Endothelial cell of umbilical vein (primary cell): ENCODE measurements around the gene C5AR2. TPM values are rescaled to one million over a fixed set of nuclear protein-coding genes. Genes with fewer than 3 reads are reported as not detected.

Source experiments
- BruUV-seq: library from RNA; stranded (reverse); fragments of 400-500 nt; replicated peaks from 2 replicates; lab custom pipeline; 2021; lab: Mats Ljungman, UMichigan
- CTCF ChIA-PET: fragments of 300-600, 350-600 bp; sonication (Branson Sonifier 250); formaldehyde crosslinking; loops from one replicate; lab custom pipeline; 2021; ENCODE audit warnings: antibody characterized with exemption, inconsistent platforms; lab: Charles Lee
- POLR2A ChIA-PET: fragments of 300-600, 350-600 bp; sonication (Branson Sonifier 250); formaldehyde crosslinking; loops from one replicate; lab custom pipeline; 2021; ENCODE audit warnings: antibody characterized with exemption, inconsistent platforms; lab: Charles Lee
- DNase-seq: peaks from one replicate; pipeline ENCODE4 v3.0.0-alpha.2; 2011; ENCODE audit warnings: low read depth, low spot score
- FAIRE-seq: peaks from 2 replicates; lab custom pipeline; 2011; peaks lifted over from hg19 to GRCh38; lab: Jason Lieb, UNC
- H2AFZ ChIP-seq: 2 replicates; pipeline ENCODE4 v1.6.0; 2012; ENCODE audit warnings: low read depth, low read length, control low read depth, inconsistent platforms
- H3K27ac ChIP-seq: 2 replicates; pipeline ENCODE4 v1.5.1; 2011; ENCODE audit warnings: low read depth, mild to moderate bottlenecking, control low read depth, low read length, moderate library complexity; ENCODE audit not compliant: insufficient read depth
- H3K27me3 ChIP-seq, 2 experiments: 2 replicates each; pipeline versions ENCODE4 v1.6.0 to v1.6.1; 2011; ENCODE audit warnings: low read length in 2 of 2, mixed read lengths in 1 of 2; ENCODE audit not compliant: control insufficient read depth in 2 of 2, insufficient read depth in 2 of 2
- H3K36me3 ChIP-seq, 2 experiments: 2 replicates in 1 of 2; 3 replicates in 1 of 2; pipeline ENCODE4 v1.5.1; 2011; ENCODE audit warnings: low read length in 2 of 2, mild to moderate bottlenecking in 1 of 2, moderate library complexity in 1 of 2; ENCODE audit not compliant: control insufficient read depth in 2 of 2, insufficient read depth in 2 of 2; ENCODE audit errors: extremely low read depth in 1 of 2
- H3K4me1 ChIP-seq: 3 replicates; pipeline ENCODE4 v1.5.1; 2011; ENCODE audit warnings: mild to moderate bottlenecking, low read length; ENCODE audit not compliant: control insufficient read depth, insufficient read depth; ENCODE audit errors: extremely low read depth
- H3K4me2 ChIP-seq: 2 replicates; pipeline ENCODE4 v1.6.1; 2011; ENCODE audit warnings: low read length, control low read depth, mixed read lengths; ENCODE audit not compliant: insufficient read depth
- H3K4me3 ChIP-seq, 3 experiments: fragments of 200-600 bp in 1 of 3; sonication (generic), shearing (Covaris generic) in 1 of 3; replicated peaks in 1 of 3; 2 replicates each; pipeline ENCODE4 v1.5.1; 2011 to 2016; ENCODE audit warnings: control low read depth in 3 of 3, low read length in 3 of 3, mild to moderate bottlenecking in 2 of 3, inconsistent platforms in 1 of 3, low read depth in 1 of 3, moderate library complexity in 1 of 3; ENCODE audit not compliant: insufficient read depth in 1 of 3
- H3K79me2 ChIP-seq: 2 replicates; pipeline ENCODE4 v1.6.0; 2012; ENCODE audit warnings: low read length, inconsistent platforms; ENCODE audit not compliant: control insufficient read depth, insufficient read depth
- H3K9ac ChIP-seq: replicated peaks from 2 replicates; pipeline ENCODE3; 2011; ENCODE audit warnings: low read length, control low read depth; ENCODE audit not compliant: insufficient read depth; ENCODE audit errors: extremely low read depth
- H3K9me1 ChIP-seq: replicated peaks from 3 replicates; pipeline ENCODE4 v1.6.0; 2011; ENCODE audit warnings: mild to moderate bottlenecking, low read length; ENCODE audit not compliant: control insufficient read depth, insufficient read depth; ENCODE audit errors: extremely low read depth
- H3K9me3 ChIP-seq: replicated peaks from 2 replicates; pipeline ENCODE4 v1.5.1; 2012; ENCODE audit warnings: low read length, inconsistent platforms; ENCODE audit not compliant: control insufficient read depth, insufficient read depth
- H4K20me1 ChIP-seq: replicated peaks from 2 replicates; pipeline ENCODE3; 2011; ENCODE audit warnings: mild to moderate bottlenecking, low read length; ENCODE audit not compliant: control insufficient read depth, insufficient read depth; ENCODE audit errors: extremely low read depth
- CTCF ChIP-seq, 2 donors: IDR thresholded peaks; 1 replicate in 1 of 2; 2 replicates in 1 of 2; pipeline ENCODE4 v1.5.1; 2011; ENCODE audit warnings: low read length in 2 of 2, mild to moderate bottlenecking in 2 of 2, moderate library complexity in 2 of 2, control low read depth in 1 of 2, inconsistent platforms in 1 of 2, low read depth in 1 of 2; ENCODE audit not compliant: insufficient read depth in 1 of 2; ENCODE audit errors: extremely low read depth in 1 of 2
- EZH2 ChIP-seq: IDR thresholded peaks from 2 replicates; pipeline ENCODE4 v1.6.1; 2012; ENCODE audit warnings: borderline replicate concordance, low read depth, mild to moderate bottlenecking, moderate library complexity, low read length, inconsistent platforms; ENCODE audit not compliant: severe bottlenecking
- FOS ChIP-seq: IDR thresholded peaks from 2 replicates; pipeline ENCODE4 v1.6.1; 2011; ENCODE audit warnings: mild to moderate bottlenecking, low read length, moderate library complexity, borderline replicate concordance; ENCODE audit not compliant: insufficient read depth
- GATA2 ChIP-seq: IDR thresholded peaks from 2 replicates; pipeline ENCODE4 v1.7.0; 2011; ENCODE audit warnings: low read depth, mild to moderate bottlenecking, moderate library complexity, mixed read lengths, low read length; ENCODE audit not compliant: insufficient read length, insufficient read depth
- JUN ChIP-seq: IDR thresholded peaks from 2 replicates; pipeline ENCODE4 v1.6.1; 2011; ENCODE audit warnings: borderline replicate concordance, low read depth; ENCODE audit not compliant: insufficient read length, insufficient read depth
- MAX ChIP-seq: IDR thresholded peaks from 2 replicates; pipeline ENCODE4 v1.6.1; 2011; ENCODE audit not compliant: insufficient read depth, insufficient read length
- MYC ChIP-seq: IDR thresholded peaks from one replicate; pipeline ENCODE4 v1.6.1; 2011; ENCODE audit warnings: mild to moderate bottlenecking, low read depth, low read length
- POLR2A ChIP-seq: IDR thresholded peaks from 2 replicates; pipeline ENCODE4 v1.6.1; 2012; ENCODE audit warnings: low read depth, mild to moderate bottlenecking, control low read depth, low read length
- POLR2AphosphoS5 ChIP-seq: IDR thresholded peaks from 2 replicates; pipeline ENCODE4 v1.6.1; 2012; ENCODE audit warnings: low read depth, mild to moderate bottlenecking, control low read depth, low read length, moderate library complexity; ENCODE audit not compliant: insufficient read depth
- dilution Hi-C: fragments of 300-500 bp; cut with MboI; formaldehyde crosslinking; loops from one replicate; pipeline ENCODE4 v1.15.0; 2019; ENCODE audit warnings: low sequenced_read_pairs; ENCODE audit not compliant: extremely low pct_ligation_motif_present
- intact Hi-C: fragments of 100-400 bp; cut with micrococcal nuclease; formaldehyde crosslinking; loops from one replicate; pipeline ENCODE4 v1.10.0; 2022
- polyA plus RNA-seq, 4 experiments: library from polyadenylated mRNA; depleted of rRNA in 3 of 4; stranded (reverse) in 3 of 4; unstranded in 1 of 4; fragments of >200 nt; gene quantifications; 2 replicates each; pipeline versions ENCODE4 v1.2.1 to v1.2.3, GENCODE V29; 2011 to 2012; ENCODE audit warnings: missing spikeins in 1 of 4
- total RNA-seq: library from RNA; stranded (reverse); gene quantifications from 2 replicates; pipeline ENCODE4 v1.2.3, GENCODE V29; 2021

C5AR2 gene
- total and polyA plus RNA-seq, 2 donors (not counting 3 experiments of a cell fraction or from before 2014, with no cell fraction given), result not detected

DNA sequence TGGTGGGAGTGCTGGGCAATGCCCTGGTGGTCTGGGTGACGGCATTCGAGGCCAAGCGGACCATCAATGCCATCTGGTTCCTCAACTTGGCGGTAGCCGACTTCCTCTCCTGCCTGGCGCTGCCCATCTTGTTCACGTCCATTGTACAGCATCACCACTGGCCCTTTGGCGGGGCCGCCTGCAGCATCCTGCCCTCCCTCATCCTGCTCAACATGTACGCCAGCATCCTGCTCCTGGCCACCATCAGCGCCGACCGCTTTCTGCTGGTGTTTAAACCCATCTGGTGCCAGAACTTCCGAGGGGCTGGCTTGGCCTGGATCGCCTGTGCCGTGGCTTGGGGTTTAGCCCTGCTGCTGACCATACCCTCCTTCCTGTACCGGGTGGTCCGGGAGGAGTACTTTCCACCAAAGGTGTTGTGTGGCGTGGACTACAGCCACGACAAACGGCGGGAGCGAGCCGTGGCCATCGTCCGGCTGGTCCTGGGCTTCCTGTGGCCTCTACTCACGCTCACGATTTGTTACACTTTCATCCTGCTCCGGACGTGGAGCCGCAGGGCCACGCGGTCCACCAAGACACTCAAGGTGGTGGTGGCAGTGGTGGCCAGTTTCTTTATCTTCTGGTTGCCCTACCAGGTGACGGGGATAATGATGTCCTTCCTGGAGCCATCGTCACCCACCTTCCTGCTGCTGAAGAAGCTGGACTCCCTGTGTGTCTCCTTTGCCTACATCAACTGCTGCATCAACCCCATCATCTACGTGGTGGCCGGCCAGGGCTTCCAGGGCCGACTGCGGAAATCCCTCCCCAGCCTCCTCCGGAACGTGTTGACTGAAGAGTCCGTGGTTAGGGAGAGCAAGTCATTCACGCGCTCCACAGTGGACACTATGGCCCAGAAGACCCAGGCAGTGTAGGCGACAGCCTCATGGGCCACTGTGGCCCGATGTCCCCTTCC, 11.8 kb upstream of the C5AR2 start:
- H3K36me3 ChIP-seq, result no peaks in the 10 kb centered on the region
- DNase-seq (no peak), FAIRE-seq (no peak)
- dilution Hi-C loops, result no loop called here
- no peaks in the 10 kb centered on the region for H4K20me1 ChIP-seq
- intact Hi-C loops, result no loop called here
- H3K9me1 ChIP-seq, result no peaks in the 10 kb centered on the region
- H3K9ac ChIP-seq, result no peak overlapping the region
- H3K4me2 ChIP-seq, result no peak overlapping the region
- ChIA-PET CTCF (no interaction called here), POLR2A (no interaction called here)
- H2AFZ ChIP-seq, result no peak overlapping the region
- no peaks in the 10 kb centered on the region for H3K79me2 ChIP-seq
- H3K27ac ChIP-seq, result no peak overlapping the region
- peaks cover 0 to 4% of the 10 kb centered on the region in 2 experiments for H3K27me3 ChIP-seq
- H3K4me1 ChIP-seq, result peaks cover 7% of the 10 kb centered on the region
- BruUV-seq, result no TSS peak
- TF ChIP-seq CTCF (IDR thresholded peaks at IDR 0.05; ENCODE audit: extremely low read depth in 1 of 2, insufficient read depth in 1 of 2, low read depth in 1 of 2, low read length in 2 of 2) (no peak), POLR2A (no peak)
- no peak overlapping the region for H3K4me3 ChIP-seq
- H3K9me3 ChIP-seq, result no peaks in the 10 kb centered on the region

DNA sequence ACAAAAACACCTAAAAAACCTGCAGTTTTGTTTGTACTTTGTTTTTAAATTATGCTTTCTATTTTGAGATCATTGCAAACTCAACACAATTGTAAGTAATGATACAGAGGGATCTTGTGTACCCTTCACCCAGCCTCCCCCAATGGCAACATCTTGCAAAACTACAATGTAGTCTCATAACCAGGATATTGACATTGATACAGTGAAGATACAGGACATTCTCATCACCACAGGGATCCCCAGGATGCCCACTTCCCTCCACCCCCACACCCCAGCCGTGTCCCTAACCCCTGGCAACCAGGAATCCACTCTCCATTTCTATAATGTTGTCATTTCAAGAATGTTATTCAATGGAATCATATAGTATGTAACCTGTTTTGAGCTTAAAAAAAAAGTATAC, 10.3 kb upstream of the C5AR2 start:
- Histone ChIP-seq H3K9ac (no peak overlapping the region), H3K9me3 (no peaks in the 10 kb centered on the region), H3K4me2 (no peak overlapping the region), H3K36me3 (no peaks in the 10 kb centered on the region), H3K27ac (no peak overlapping the region), H2AFZ (no peak overlapping the region), H3K9me1 (no peaks in the 10 kb centered on the region), H4K20me1 (no peaks in the 10 kb centered on the region), H3K27me3 (peaks cover 0 to 4% of the 10 kb centered on the region in 2 experiments), H3K4me3 (no peak overlapping the region), H3K79me2 (no peaks in the 10 kb centered on the region), H3K4me1 (peaks cover 7% of the 10 kb centered on the region)
- ChIA-PET CTCF (interaction anchor here (1.0 to 3.7 kb wide), 2 partner anchors 27 to 69 kb away, joined by 4 to 13 read pairs; partner anchors contain the start of gene DHX34), POLR2A (no interaction called here)
- intact Hi-C loops (no loop called here), dilution Hi-C loops (no loop called here)
- no TSS peak for BruUV-seq
- FAIRE-seq (no peak), DNase-seq (no peak)
- TF ChIP-seq POLR2A (no peak), GATA2 (no peak), MYC (no peak), FOS (no peak), EZH2 (no peak), CTCF (IDR thresholded peaks at IDR 0.05; ENCODE audit: extremely low read depth in 1 of 2, insufficient read depth in 1 of 2, low read depth in 1 of 2, low read length in 2 of 2) (no peak), JUN (no peak), POLR2AphosphoS5 (no peak), MAX (no peak)
